ENCODE measurements around the gene SMCHD1. TPM values are rescaled to one million over a fixed set of nuclear protein-coding genes. Genes with fewer than 3 reads are reported as not detected.
"Not testable (repeated sequence)": the region's sequence is repeated elsewhere in the genome, so short reads cannot be mapped to it uniquely, and the experiment has no call there.

The SMCHD1 gene
- total RNA-seq, 2 donors from 2014 or later, result 56.0 to 65.1 TPM

DNA sequence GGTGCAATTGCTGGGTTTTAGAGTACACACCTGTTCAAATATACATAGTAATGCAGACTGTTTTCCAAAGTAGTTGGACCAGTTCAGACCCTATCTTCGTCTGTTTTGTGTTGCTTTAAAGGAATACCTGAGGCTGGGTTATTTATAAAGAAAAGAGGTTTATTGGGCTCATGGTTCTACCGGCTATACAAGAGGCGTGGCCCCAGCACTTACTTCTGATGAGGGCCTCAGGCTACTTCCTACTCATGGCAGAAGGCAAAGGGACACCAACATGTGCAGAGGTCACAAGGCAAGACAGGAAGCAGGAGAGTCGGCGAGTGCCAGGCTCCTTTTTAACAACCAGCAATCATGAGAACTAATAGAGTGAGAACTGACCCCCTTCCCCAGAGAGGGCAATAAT is 169.3 kb downstream of the SMCHD1 start:
- WGBS, result 62% methylated on average over 5 of the region's 5 CpGs
- no peaks in the 10 kb centered on the region for H3K4me1 ChIP-seq (replicated peaks)
- H3K4me3 ChIP-seq, result no peak overlapping the region
- H3K36me3 ChIP-seq, result no peaks in the 10 kb centered on the region
- intact Hi-C loops (cut with DNase I), result no loop called here
- TF ChIP-seq POLR2A (IDR thresholded peaks at IDR 0.05) (no peak), POLR2AphosphoS5 (IDR thresholded peaks at IDR 0.05) (no peak)
- TF ChIP-seq, protein P1, sequence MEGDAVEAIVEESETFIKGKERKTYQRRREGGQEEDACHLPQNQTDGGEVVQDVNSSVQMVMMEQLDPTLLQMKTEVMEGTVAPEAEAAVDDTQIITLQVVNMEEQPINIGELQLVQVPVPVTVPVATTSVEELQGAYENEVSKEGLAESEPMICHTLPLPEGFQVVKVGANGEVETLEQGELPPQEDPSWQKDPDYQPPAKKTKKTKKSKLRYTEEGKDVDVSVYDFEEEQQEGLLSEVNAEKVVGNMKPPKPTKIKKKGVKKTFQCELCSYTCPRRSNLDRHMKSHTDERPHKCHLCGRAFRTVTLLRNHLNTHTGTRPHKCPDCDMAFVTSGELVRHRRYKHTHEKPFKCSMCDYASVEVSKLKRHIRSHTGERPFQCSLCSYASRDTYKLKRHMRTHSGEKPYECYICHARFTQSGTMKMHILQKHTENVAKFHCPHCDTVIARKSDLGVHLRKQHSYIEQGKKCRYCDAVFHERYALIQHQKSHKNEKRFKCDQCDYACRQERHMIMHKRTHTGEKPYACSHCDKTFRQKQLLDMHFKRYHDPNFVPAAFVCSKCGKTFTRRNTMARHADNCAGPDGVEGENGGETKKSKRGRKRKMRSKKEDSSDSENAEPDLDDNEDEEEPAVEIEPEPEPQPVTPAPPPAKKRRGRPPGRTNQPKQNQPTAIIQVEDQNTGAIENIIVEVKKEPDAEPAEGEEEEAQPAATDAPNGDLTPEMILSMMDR (IDR thresholded peaks at IDR 0.05), result no peak
- no peak overlapping the region for H3K27ac ChIP-seq
- no peaks in the 10 kb centered on the region for H3K9me3 ChIP-seq
- no peaks in the 10 kb centered on the region for H3K27me3 ChIP-seq (replicated peaks; ENCODE audit: insufficient read depth)
- no peak for DNase-seq (ENCODE audit: low spot score)

DNA sequence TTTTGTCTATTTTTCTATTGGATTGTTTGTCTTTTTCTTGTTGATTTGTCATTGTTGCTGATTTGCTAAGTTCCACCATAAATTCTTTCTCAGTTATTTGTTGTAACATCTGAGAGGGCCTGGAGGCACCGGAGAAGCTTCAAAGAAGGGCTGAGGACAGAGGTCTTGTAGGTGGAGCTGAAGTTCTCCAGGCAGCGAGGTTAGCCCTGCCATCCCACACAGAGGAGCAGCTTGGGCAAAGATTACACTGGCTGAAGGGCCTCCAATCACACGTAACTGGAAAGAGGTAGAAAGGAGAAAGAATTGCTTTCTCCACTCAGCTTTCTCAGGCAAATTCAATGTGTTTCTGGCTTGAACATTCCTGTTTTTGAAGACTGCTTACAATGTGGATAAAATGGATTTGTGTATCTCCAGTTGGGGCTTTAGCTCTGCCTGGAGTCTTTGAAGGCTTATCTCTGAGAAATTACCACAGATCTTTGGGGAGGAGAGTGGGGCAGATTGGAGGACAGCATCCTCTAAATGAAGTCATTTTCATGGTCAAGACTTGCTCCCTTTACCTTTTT is 170.2 kb downstream of the SMCHD1 start:
- 83% methylated on average over 3 of the region's 3 CpGs for WGBS
- Histone ChIP-seq H3K4me1 (replicated peaks) (no peaks in the 10 kb centered on the region), H3K27me3 (replicated peaks; ENCODE audit: insufficient read depth) (no peaks in the 10 kb centered on the region), H3K27ac (no peak overlapping the region), H3K9me3 (no peaks in the 10 kb centered on the region), H3K4me3 (no peak overlapping the region), H3K36me3 (no peaks in the 10 kb centered on the region)
- no peak for DNase-seq (ENCODE audit: low spot score)
- intact Hi-C loops (cut with DNase I), result loop anchor here (2.0 kb wide), 1 partner anchor 75 kb away; no protein-coding TSS in a partner anchor
- no peak for TF ChIP-seq POLR2AphosphoS5 (IDR thresholded peaks at IDR 0.05)
- TF ChIP-seq, protein P1 (IDR thresholded peaks at IDR 0.05), result no peak
- TF ChIP-seq POLR2A (IDR thresholded peaks at IDR 0.05), result no peak

GRCh38 chr18:2826581-2826980 is 171.1 kb downstream of the SMCHD1 start:
- no peaks in the 10 kb centered on the region for H3K27me3 ChIP-seq (replicated peaks; ENCODE audit: insufficient read depth)
- TF ChIP-seq POLR2AphosphoS5 (IDR thresholded peaks at IDR 0.05) (no peak), POLR2A (IDR thresholded peaks at IDR 0.05) (no peak)
- TF ChIP-seq, protein P1 (IDR thresholded peaks at IDR 0.05), result no peak
- H3K36me3 ChIP-seq, result no peaks in the 10 kb centered on the region
- no peaks in the 10 kb centered on the region for H3K9me3 ChIP-seq
- no peak overlapping the region for H3K4me3 ChIP-seq
- H3K4me1 ChIP-seq (replicated peaks), result no peaks in the 10 kb centered on the region
- no peak overlapping the region for H3K27ac ChIP-seq
- 67% methylated on average over 10 of the region's 10 CpGs for WGBS
- no peak for DNase-seq (ENCODE audit: low spot score)
- intact Hi-C loops (cut with DNase I), result loop anchor here (2.0 kb wide), 1 partner anchor 74 kb away; no protein-coding TSS in a partner anchor

GRCh38 chr18:2827061-2827460 is 171.5 kb downstream of the SMCHD1 start:
- no peak overlapping the region for H3K4me3 ChIP-seq
- no peak overlapping the region for H3K27ac ChIP-seq
- H3K4me1 ChIP-seq (replicated peaks), result no peaks in the 10 kb centered on the region
- intact Hi-C loops (cut with DNase I), result loop anchor here (2.0 kb wide), 1 partner anchor 74 kb away; no protein-coding TSS in a partner anchor
- H3K9me3 ChIP-seq, result no peaks in the 10 kb centered on the region
- TF ChIP-seq, protein P1 (IDR thresholded peaks at IDR 0.05), result no peak
- no peak for TF ChIP-seq POLR2AphosphoS5 (IDR thresholded peaks at IDR 0.05)
- TF ChIP-seq POLR2A (IDR thresholded peaks at IDR 0.05), result no peak
- H3K36me3 ChIP-seq, result no peaks in the 10 kb centered on the region
- H3K27me3 ChIP-seq (replicated peaks; ENCODE audit: insufficient read depth), result no peaks in the 10 kb centered on the region
- DNase-seq (ENCODE audit: low spot score), result no peak
- 71% methylated on average over 5 of the region's 5 CpGs for WGBS

GRCh38 chr18:2836118-2836517 is 180.6 kb downstream of the SMCHD1 start:
- H3K9me3 ChIP-seq; H3K36me3 ChIP-seq; DNase-seq (ENCODE audit: low spot score); H3K4me1 ChIP-seq (replicated peaks); H3K4me3 ChIP-seq; H3K27me3 ChIP-seq (replicated peaks; ENCODE audit: insufficient read depth); intact Hi-C loops (cut with DNase I); H3K27ac ChIP-seq: not testable (repeated sequence)
- 93% methylated on average over 3 of the region's 3 CpGs for WGBS

DNA sequence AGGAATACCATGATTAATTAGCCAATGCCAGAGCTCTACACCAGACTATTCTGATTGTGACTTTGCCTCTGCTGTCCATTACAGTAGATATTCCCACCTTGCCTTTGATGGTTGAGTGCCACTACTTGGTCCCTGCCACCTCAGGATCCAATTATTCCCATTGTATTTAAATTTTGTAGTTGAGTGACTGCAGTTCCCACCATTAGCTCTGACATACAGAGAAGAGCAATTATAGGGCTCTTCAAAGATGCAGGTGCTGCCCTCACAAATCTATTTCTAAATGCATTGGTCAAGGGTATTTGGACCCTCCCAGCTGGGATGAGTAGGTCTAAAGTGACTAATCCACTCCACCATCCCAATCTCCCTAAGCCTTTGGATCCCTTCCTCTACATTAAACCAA is 181.8 kb downstream of the SMCHD1 start:
- H3K27ac ChIP-seq; DNase-seq (ENCODE audit: low spot score); H3K9me3 ChIP-seq; H3K4me1 ChIP-seq (replicated peaks); H3K36me3 ChIP-seq; H3K27me3 ChIP-seq (replicated peaks; ENCODE audit: insufficient read depth); intact Hi-C loops (cut with DNase I); H3K4me3 ChIP-seq: not testable (repeated sequence)

Data from prostate gland (tissue), 2 donors.